ENCODE measurements around the gene SNX4. TPM values are rescaled to one million over a fixed set of nuclear protein-coding genes. Genes with fewer than 3 reads are reported as not detected.

The SNX4 gene
- total RNA-seq, 5 donors from 2014 or later (not counting 1 experiment from before 2014, with no cell fraction given), result 17.6 to 23.5 (median 19.4) TPM

DNA sequence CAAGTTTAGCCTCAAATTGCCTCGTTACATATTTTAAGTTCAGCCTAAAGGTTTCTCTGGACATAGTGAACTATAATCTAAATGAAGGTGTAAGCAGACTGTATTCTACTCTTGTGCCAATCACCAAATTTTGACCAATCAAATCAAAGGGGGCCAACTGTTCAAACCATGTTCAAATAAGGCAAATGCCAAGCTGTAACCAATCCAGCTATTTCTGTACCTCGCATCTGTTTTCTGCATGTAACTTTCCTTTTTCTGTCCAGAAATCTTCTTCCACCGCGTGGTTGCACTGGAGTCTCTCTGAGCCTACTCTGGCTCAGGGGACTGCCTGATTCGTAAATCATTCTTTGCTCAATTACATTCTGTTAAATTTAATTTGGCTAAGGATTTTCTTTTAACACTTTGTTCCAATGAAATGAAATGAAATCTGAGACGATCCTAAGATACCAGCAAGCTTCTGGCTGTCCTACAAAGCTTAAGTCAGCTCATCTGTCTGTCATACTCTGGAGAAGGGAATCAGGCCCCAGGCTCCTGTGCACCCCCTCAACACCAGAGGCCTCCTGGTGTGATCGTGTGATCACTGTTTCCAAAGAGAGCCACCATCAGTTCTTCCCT is 91.7 kb downstream of the SNX4 start:
- Histone ChIP-seq H3K27me3 (replicated peaks in 1 of 2; ENCODE audit: control insufficient read depth in 2 of 2, extremely low read depth in 1 of 2, insufficient read depth in 2 of 2, low read length in 1 of 2) (peaks cover 0 to 4% of the 10 kb centered on the region in 2 experiments), H3K4me1 (ENCODE audit: control insufficient read depth in 1 of 2, extremely low read depth in 1 of 2, insufficient read depth in 2 of 2, low read length in 2 of 2) (no peaks in the 10 kb centered on the region), H3K9me3 (no peaks in the 10 kb centered on the region), H3K4me3 (ENCODE audit: control insufficient read depth in 1 of 2, extremely low read depth in 1 of 2, low read length in 1 of 2) (no peak overlapping the region), H3K36me3 (ENCODE audit: control insufficient read depth in 2 of 2, extremely low read depth in 1 of 2, insufficient read depth in 1 of 2, low read length in 1 of 2) (no peaks in the 10 kb centered on the region), H3K27ac (ENCODE audit: low read length) (no peak overlapping the region)
- POLR2A ChIA-PET, result interaction anchor here in 1 of 2 donors (0.6 kb wide), 1 partner anchor 308 kb away, joined by 3 read pairs; no protein-coding TSS in a partner anchor
- WGBS (ENCODE audit: insufficient coverage), result 97% methylated on average over 3 of the region's 7 CpGs
- DNase-seq (no peak), ATAC-seq (replicated peaks in 1 of 4) (no peak)
- CTCF ChIA-PET, result no interaction called here
- Mint-ChIP-seq H3K27me3 (no peaks in the 10 kb centered on the region), H3K9me3 (no peaks in the 10 kb centered on the region), H3K4me3 (no peak overlapping the region), H3K36me3 (no peaks in the 10 kb centered on the region), H3K4me1 (no peaks in the 10 kb centered on the region), H3K27ac (no peak overlapping the region)

DNA sequence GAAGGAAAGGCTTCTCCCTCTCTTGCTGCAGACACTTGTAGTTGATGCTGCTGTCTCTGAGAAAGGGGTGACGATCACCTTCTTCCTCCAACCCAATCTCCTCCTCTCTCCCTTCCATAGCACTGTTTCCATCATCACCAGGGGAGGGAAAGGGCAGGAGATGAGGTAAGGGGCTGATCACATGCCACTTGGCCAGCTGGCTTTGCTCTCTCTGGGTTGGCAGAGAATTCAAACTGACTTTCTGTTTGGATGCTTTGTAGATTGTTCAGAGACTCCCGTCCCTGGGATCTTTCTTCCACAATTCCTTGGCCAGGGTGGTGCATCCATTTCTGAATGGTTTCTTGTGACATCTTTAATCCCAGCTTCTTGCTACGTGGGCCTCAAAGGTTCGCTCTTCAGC is 101.7 kb downstream of the SNX4 start:
- Histone ChIP-seq H3K36me3 (ENCODE audit: control insufficient read depth in 2 of 2, extremely low read depth in 1 of 2, insufficient read depth in 1 of 2, low read length in 1 of 2) (no peaks in the 10 kb centered on the region), H3K9me3 (no peaks in the 10 kb centered on the region), H3K4me3 (ENCODE audit: control insufficient read depth in 1 of 2, extremely low read depth in 1 of 2, low read length in 1 of 2) (no peak overlapping the region), H3K27ac (ENCODE audit: low read length) (no peak overlapping the region), H3K4me1 (ENCODE audit: control insufficient read depth in 1 of 2, extremely low read depth in 1 of 2, insufficient read depth in 2 of 2, low read length in 2 of 2) (no peaks in the 10 kb centered on the region), H3K27me3 (replicated peaks in 1 of 2; ENCODE audit: control insufficient read depth in 2 of 2, extremely low read depth in 1 of 2, insufficient read depth in 2 of 2, low read length in 1 of 2) (peaks cover 0 to 2% of the 10 kb centered on the region in 2 experiments)
- no peak for DNase-seq
- ChIA-PET CTCF (no interaction called here), POLR2A (no interaction called here)
- H3K27ac Mint-ChIP-seq, result no peak overlapping the region
- peaks cover 0 to 1% of the 10 kb centered on the region in 2 donors for H3K27me3 Mint-ChIP-seq
- H3K9me3 Mint-ChIP-seq, result peaks cover 0 to 3% (median 0%) of the 10 kb centered on the region in 3 donors
- H3K36me3 Mint-ChIP-seq, result no peaks in the 10 kb centered on the region
- H3K4me1 Mint-ChIP-seq, result no peaks in the 10 kb centered on the region
- 95% methylated on average over 3 of the region's 4 CpGs for WGBS (ENCODE audit: insufficient coverage)
- H3K4me3 Mint-ChIP-seq, result no peak overlapping the region
- ATAC-seq (replicated peaks in 1 of 4), result no peak

- Mint-ChIP-seq H3K27me3 (peaks cover 0 to 10% of the 10 kb centered on the region in 2 donors), H3K27ac (no peak overlapping the region), H3K4me1 (no peaks in the 10 kb centered on the region), H3K36me3 (no peaks in the 10 kb centered on the region), H3K4me3 (no peak overlapping the region), H3K9me3 (peaks cover 0 to 3% (median 0%) of the 10 kb centered on the region in 3 donors)
- DNase-seq, result no peak
- Histone ChIP-seq H3K27me3 (replicated peaks in 1 of 2; ENCODE audit: control insufficient read depth in 2 of 2, extremely low read depth in 1 of 2, insufficient read depth in 2 of 2, low read length in 1 of 2) (peaks cover 0 to 2% of the 10 kb centered on the region in 2 experiments), H3K27ac (ENCODE audit: low read length) (no peak overlapping the region), H3K9me3 (no peaks in the 10 kb centered on the region), H3K4me3 (ENCODE audit: control insufficient read depth in 1 of 2, extremely low read depth in 1 of 2, low read length in 1 of 2) (no peak overlapping the region), H3K36me3 (ENCODE audit: control insufficient read depth in 2 of 2, extremely low read depth in 1 of 2, insufficient read depth in 1 of 2, low read length in 1 of 2) (no peaks in the 10 kb centered on the region), H3K4me1 (ENCODE audit: control insufficient read depth in 1 of 2, extremely low read depth in 1 of 2, insufficient read depth in 2 of 2, low read length in 2 of 2) (no peaks in the 10 kb centered on the region)
- WGBS (ENCODE audit: insufficient coverage), result 71% methylated on average over 2 of the region's 3 CpGs
- ChIA-PET POLR2A (no interaction called here), CTCF (no interaction called here)
- no peak for ATAC-seq (replicated peaks in 1 of 4)
Observed at GRCh38 chr3:125416235-125416634, 103.8 kb downstream of the SNX4 start.

GRCh38 chr3:125414669-125415068 is 105.3 kb downstream of the SNX4 start:
- DNase-seq, result no peak
- ChIA-PET POLR2A (no interaction called here), CTCF (no interaction called here)
- H3K27ac ChIP-seq (ENCODE audit: low read length), result no peak overlapping the region
- 100% methylated on average over 1 of the region's 8 CpGs for WGBS (ENCODE audit: insufficient coverage)
- H3K27me3 Mint-ChIP-seq, result peaks cover 6 to 11% of the 10 kb centered on the region in 2 donors
- H3K4me3 ChIP-seq (ENCODE audit: control insufficient read depth in 1 of 2, extremely low read depth in 1 of 2, low read length in 1 of 2), result no peak overlapping the region
- no peaks in the 10 kb centered on the region for H3K4me1 Mint-ChIP-seq
- peaks cover 0 to 3% (median 0%) of the 10 kb centered on the region in 3 donors for H3K9me3 Mint-ChIP-seq
- H3K27ac Mint-ChIP-seq, result no peak overlapping the region
- no peaks in the 10 kb centered on the region for H3K9me3 ChIP-seq
- no peaks in the 10 kb centered on the region for H3K36me3 Mint-ChIP-seq
- peaks cover 2 to 3% of the 10 kb centered on the region in 2 experiments for H3K27me3 ChIP-seq (replicated peaks in 1 of 2; ENCODE audit: control insufficient read depth in 2 of 2, extremely low read depth in 1 of 2, insufficient read depth in 2 of 2, low read length in 1 of 2)
- no peaks in the 10 kb centered on the region for H3K36me3 ChIP-seq (ENCODE audit: control insufficient read depth in 2 of 2, extremely low read depth in 1 of 2, insufficient read depth in 1 of 2, low read length in 1 of 2)
- H3K4me3 Mint-ChIP-seq, result no peak overlapping the region
- no peaks in the 10 kb centered on the region for H3K4me1 ChIP-seq (ENCODE audit: control insufficient read depth in 1 of 2, extremely low read depth in 1 of 2, insufficient read depth in 2 of 2, low read length in 2 of 2)
- ATAC-seq (replicated peaks in 1 of 4), result no peak

DNA sequence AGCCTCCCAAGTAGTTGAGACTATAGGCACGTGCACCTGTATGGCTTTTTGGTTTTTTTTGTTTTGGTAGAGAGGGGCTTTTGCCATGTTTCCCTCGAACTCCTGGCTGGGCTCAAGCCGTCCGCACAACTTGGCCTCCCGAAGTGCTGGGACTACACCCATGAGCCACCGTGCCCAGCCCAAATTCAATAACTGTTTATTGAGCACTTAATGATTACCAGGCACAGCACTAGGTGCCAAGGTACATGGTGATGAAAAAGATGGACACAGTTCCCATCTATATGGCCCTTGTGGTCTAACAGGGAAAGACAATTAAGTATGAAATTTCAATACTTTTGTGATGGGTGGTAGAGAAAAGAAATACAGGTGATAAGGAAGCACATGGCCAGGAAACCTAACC is 109.1 kb downstream of the SNX4 start:
- DNase-seq (no peak), ATAC-seq (replicated peaks in 1 of 4) (no peak)
- Histone ChIP-seq H3K4me3 (ENCODE audit: control insufficient read depth in 1 of 2, extremely low read depth in 1 of 2, low read length in 1 of 2) (no peak overlapping the region), H3K4me1 (ENCODE audit: control insufficient read depth in 1 of 2, extremely low read depth in 1 of 2, insufficient read depth in 2 of 2, low read length in 2 of 2) (no peaks in the 10 kb centered on the region), H3K27me3 (replicated peaks in 1 of 2; ENCODE audit: control insufficient read depth in 2 of 2, extremely low read depth in 1 of 2, insufficient read depth in 2 of 2, low read length in 1 of 2) (peaks cover 3 to 7% of the 10 kb centered on the region in 2 experiments), H3K36me3 (ENCODE audit: control insufficient read depth in 2 of 2, extremely low read depth in 1 of 2, insufficient read depth in 1 of 2, low read length in 1 of 2) (no peaks in the 10 kb centered on the region), H3K27ac (ENCODE audit: low read length) (no peak overlapping the region), H3K9me3 (no peaks in the 10 kb centered on the region)
- Mint-ChIP-seq H3K4me3 (no peak overlapping the region), H3K36me3 (no peaks in the 10 kb centered on the region), H3K4me1 (no peaks in the 10 kb centered on the region), H3K27ac (no peak overlapping the region), H3K9me3 (peaks cover 0 to 4% (median 0%) of the 10 kb centered on the region in 3 donors), H3K27me3 (peaks cover 11 to 21% of the 10 kb centered on the region in 2 donors)
- CTCF ChIA-PET, result no interaction called here
- POLR2A ChIA-PET, result no interaction called here
- no CpG with 5 or more reads among the region's 6 CpGs for WGBS (ENCODE audit: insufficient coverage)

DNA sequence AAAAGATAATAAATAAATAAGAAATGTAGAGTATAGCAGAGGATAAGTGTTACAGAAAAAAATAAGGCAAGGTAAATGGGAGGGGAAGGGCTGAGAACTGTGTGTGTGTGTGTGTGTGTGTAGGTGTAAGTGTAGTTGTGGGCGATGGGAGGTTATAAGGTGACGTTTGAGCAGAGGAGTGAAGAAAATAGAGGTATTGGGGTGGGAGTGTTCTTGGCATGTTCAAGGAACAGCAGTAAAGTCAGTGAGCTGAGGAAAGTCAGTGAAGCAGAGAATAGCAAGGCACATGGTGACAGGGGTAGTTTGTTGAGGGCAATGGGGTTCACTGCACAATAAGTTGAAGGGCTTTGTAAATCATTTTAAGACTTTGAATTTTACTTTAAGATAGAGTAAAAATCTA is 113.9 kb downstream of the SNX4 start:
- Mint-ChIP-seq H3K4me3 (no peak overlapping the region), H3K27ac (no peak overlapping the region), H3K4me1 (no peaks in the 10 kb centered on the region), H3K36me3 (no peaks in the 10 kb centered on the region), H3K9me3 (peaks cover 5 to 13% (median 5%) of the 10 kb centered on the region in 3 donors), H3K27me3 (peaks cover 0 to 23% of the 10 kb centered on the region in 2 donors)
- no peak for DNase-seq
- H3K4me1 ChIP-seq (ENCODE audit: control insufficient read depth in 1 of 2, extremely low read depth in 1 of 2, insufficient read depth in 2 of 2, low read length in 2 of 2), result no peaks in the 10 kb centered on the region
- H3K36me3 ChIP-seq (ENCODE audit: control insufficient read depth in 2 of 2, extremely low read depth in 1 of 2, insufficient read depth in 1 of 2, low read length in 1 of 2), result no peaks in the 10 kb centered on the region
- ChIA-PET POLR2A (no interaction called here), CTCF (no interaction called here)
- 61% methylated on average over 2 of the region's 2 CpGs for WGBS (ENCODE audit: insufficient coverage)
- no peak overlapping the region for H3K27ac ChIP-seq (ENCODE audit: low read length)
- ATAC-seq (replicated peaks in 1 of 4), result no peak
- peaks cover 3 to 5% of the 10 kb centered on the region in 2 experiments for H3K27me3 ChIP-seq (replicated peaks in 1 of 2; ENCODE audit: control insufficient read depth in 2 of 2, extremely low read depth in 1 of 2, insufficient read depth in 2 of 2, low read length in 1 of 2)
- H3K4me3 ChIP-seq (ENCODE audit: control insufficient read depth in 1 of 2, extremely low read depth in 1 of 2, low read length in 1 of 2), result no peak overlapping the region
- no peaks in the 10 kb centered on the region for H3K9me3 ChIP-seq

All from T-cell (primary cell).